ENCODE results near the gene SAMD13. TPM values are rescaled to one million over a fixed set of nuclear protein-coding genes. Genes with fewer than 3 reads are reported as not detected.

The SAMD13 gene
- total and polyA plus RNA-seq, 2 of the 8 experiments (the other 6 are each of a cell fraction or from before 2014, with no cell fraction given), result 0.86 to 2.3 TPM

- H3K4ac ChIP-seq (replicated peaks; ENCODE audit: insufficient read length, low read depth, low read length), result no peak overlapping the region
- no peak overlapping the region for H2BK15ac ChIP-seq (ENCODE audit: low read length)
Observed at GRCh38 chr1:84348759-84349158, 47.3 kb downstream of the SAMD13 start.

More at GRCh38 chr1:84348759-84349158, 47.3 kb downstream of the SAMD13 start:
- no peaks in the 10 kb centered on the region for H3K27me3 ChIP-seq (replicated peaks in 1 of 4; ENCODE audit: control insufficient read depth in 3 of 4, extremely low read depth in 1 of 4, insufficient read depth in 3 of 4, low read length in 3 of 4)
- no peak overlapping the region for H3K14ac ChIP-seq (ENCODE audit: insufficient read length)
- H4K20me1 ChIP-seq (replicated peaks in 1 of 2; ENCODE audit: control insufficient read depth in 1 of 2, insufficient read depth in 2 of 2, low read length in 2 of 2), result no peaks in the 10 kb centered on the region
- DNase-seq (ENCODE audit: low read depth in 1 of 2, low spot score in 2 of 2), result no peak
- no peak overlapping the region for H3K9ac ChIP-seq (replicated peaks in 1 of 4; ENCODE audit: extremely low read depth in 1 of 4, low read depth in 3 of 4, low read length in 3 of 4)
- H3K4me1 ChIP-seq (replicated peaks in 1 of 4; ENCODE audit: control insufficient read depth in 3 of 4, insufficient read depth in 4 of 4, low read length in 3 of 4), result no peaks in the 10 kb centered on the region
- H3K36me3 ChIP-seq (ENCODE audit: control insufficient read depth in 2 of 4, insufficient read depth in 4 of 4, low read length in 3 of 4), result no peaks in the 10 kb centered on the region
- H2BK20ac ChIP-seq (ENCODE audit: low read length), result no peak overlapping the region
- H3K79me2 ChIP-seq (ENCODE audit: control insufficient read depth in 1 of 2, insufficient read depth in 2 of 2, low read length in 2 of 2), result no peaks in the 10 kb centered on the region
- H2BK12ac ChIP-seq (ENCODE audit: low read depth, low read length), result no peak overlapping the region
- H4K8ac ChIP-seq (ENCODE audit: extremely low read depth, insufficient read depth, low read length), result no peak overlapping the region
- no peak overlapping the region for H4K5ac ChIP-seq (ENCODE audit: insufficient read length, low read depth, low read length)
- CTCF ChIA-PET (ENCODE audit: partially characterized antibody), result interaction anchor here (0.9 to 1.0 kb wide), 2 partner anchors 12 to 272 kb away, joined by 3 read pairs; no protein-coding TSS in a partner anchor
- no peak overlapping the region for H3K56ac ChIP-seq (replicated peaks; ENCODE audit: insufficient read length, low read depth, low read length)
- no peaks in the 10 kb centered on the region for H3K9me3 ChIP-seq (ENCODE audit: insufficient read depth in 2 of 2, low read depth in 1 of 2, low read length in 1 of 2)
- WGBS, 2 experiments (ENCODE audit: extremely low coverage in 1 of 2, insufficient coverage in 1 of 2, insufficient read length in 1 of 2, insufficient replicate concordance in 2 of 2, low coverage in 1 of 2, low lambda C conversion rate in 2 of 2, missing lambda C conversion rate in 1 of 2), result 100% methylated on average over 1 of the region's 1 CpG; no CpG with 5 or more reads in 1 of the 2 experiments
- no peak overlapping the region for H3K18ac ChIP-seq (ENCODE audit: extremely low read depth, low read length)
- no peak overlapping the region for H2AK5ac ChIP-seq (ENCODE audit: low read depth, low read length)
- no peak overlapping the region for H3K4me3 ChIP-seq (ENCODE audit: extremely low read depth in 1 of 4, insufficient read depth in 2 of 4, low read depth in 3 of 4, low read length in 4 of 4)
- no peaks in the 10 kb centered on the region for H3K23me2 ChIP-seq (ENCODE audit: low read depth, low read length)
- H3K27ac ChIP-seq (ENCODE audit: low read depth, low read length), result no peak overlapping the region
- no peak overlapping the region for H2BK120ac ChIP-seq (replicated peaks; ENCODE audit: low read depth, low read length)
- no peak for FAIRE-seq
- H3K4me2 ChIP-seq (ENCODE audit: insufficient read depth in 1 of 2, low read depth in 2 of 2, low read length in 2 of 2), result no peak overlapping the region
- no peak for TF ChIP-seq NANOG (IDR thresholded peaks at IDR 0.05; ENCODE audit: insufficient read depth, low read depth, low read length, poor library complexity, severe bottlenecking)
- no peak for TF ChIP-seq ATF2 (IDR thresholded peaks at IDR 0.05; ENCODE audit: low read length)
- no peaks in the 10 kb centered on the region for H3K79me1 ChIP-seq (ENCODE audit: low read depth, low read length)
- no peak overlapping the region for H2BK5ac ChIP-seq (ENCODE audit: low read depth, low read length)
- POLR2A ChIA-PET (ENCODE audit: partially characterized antibody), result no interaction called here
- no peak overlapping the region for H4K91ac ChIP-seq (replicated peaks; ENCODE audit: insufficient read length, low read length)
- no peak overlapping the region for H3K23ac ChIP-seq (ENCODE audit: insufficient read length)
- no peak overlapping the region for H2AFZ ChIP-seq (ENCODE audit: low read length)
